HG02840 (cell line): ENCODE measurements around the gene MYH11.
"Not testable (repeated sequence)": the region's sequence is repeated elsewhere in the genome, so short reads cannot be mapped to it uniquely, and the experiment has no call there.

Experiments used
- ATAC-seq: cut with Tn5 transposase; IDR thresholded peaks from one replicate; pipeline ENCODE4 v1.9.1; 2021; ENCODE audit warnings: mild to moderate bottlenecking, moderate library complexity, moderate number of reproducible peaks; ENCODE audit not compliant: unreplicated experiment, low FRiP score

The MYH11 gene

GRCh38 chr16:15811481-15812400 is 45.1 kb downstream of the MYH11 start:
- no peak for ATAC-seq

- ATAC-seq: no peak
Observed at GRCh38 chr16:15810949-15811348, 45.9 kb downstream of the MYH11 start.

DNA sequence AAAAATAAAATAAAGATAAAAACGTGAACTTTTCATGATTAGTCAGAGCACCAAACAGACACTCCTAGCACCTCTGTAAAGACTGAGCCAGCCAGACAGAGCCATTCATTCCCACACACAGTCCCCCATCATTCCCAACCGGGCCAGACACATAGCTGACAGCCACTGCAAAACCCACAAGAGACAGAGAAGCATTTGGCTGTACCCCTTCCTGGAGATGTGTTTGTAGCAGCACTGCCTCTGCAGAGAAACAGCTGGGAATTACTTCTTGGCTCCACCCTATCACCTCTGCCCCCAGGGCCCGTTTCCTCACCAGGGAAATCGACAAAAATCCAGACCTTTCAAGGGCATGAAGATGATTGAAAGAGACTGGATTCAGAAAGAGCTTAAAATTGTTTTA is 46.4 kb downstream of the MYH11 start:
- no peak for ATAC-seq

DNA sequence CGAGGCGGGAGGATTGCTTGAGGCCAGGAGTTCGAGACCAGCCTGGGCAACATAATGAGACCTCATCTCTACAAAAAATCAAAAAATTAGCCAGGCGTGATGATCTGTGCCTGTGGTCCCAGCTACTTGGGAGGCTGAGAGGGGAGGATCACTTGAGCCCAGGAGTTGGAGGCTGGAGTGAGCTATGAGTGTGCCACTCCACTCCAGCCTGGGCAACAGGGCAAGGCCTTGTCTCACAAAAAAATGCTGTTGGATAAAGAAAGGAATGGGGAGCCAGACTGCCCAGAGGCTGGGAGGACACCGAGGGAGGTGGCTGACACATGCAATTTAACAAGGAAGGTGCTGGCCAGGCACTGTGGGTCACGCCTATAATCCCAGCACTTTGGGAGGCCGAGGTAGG is 47.5 kb downstream of the MYH11 start:
- ATAC-seq: not testable (repeated sequence)

GRCh38 chr16:15808071-15808470 is 48.8 kb downstream of the MYH11 start:
- ATAC-seq: no peak

DNA sequence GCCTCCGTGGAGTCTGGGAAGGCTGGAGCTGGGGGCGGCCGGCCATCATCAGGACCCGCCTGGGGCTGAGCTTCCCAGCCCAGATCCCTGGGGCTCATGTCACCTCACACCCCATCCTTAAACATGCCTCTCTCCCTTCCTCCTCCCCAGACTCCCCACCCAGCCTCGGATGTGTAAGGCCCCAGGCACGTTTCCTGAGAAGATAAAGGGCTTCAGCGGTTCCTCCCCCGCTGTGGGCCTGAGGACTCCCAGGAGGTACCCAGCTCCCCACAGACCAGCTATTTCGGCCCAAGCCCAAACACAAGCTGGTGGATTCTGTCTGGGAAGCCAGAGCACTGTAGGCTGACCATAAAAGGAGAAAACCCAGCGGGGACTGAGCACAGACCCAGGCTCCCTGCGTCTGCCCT is 49.2 kb downstream of the MYH11 start:
- ATAC-seq: no peak

DNA sequence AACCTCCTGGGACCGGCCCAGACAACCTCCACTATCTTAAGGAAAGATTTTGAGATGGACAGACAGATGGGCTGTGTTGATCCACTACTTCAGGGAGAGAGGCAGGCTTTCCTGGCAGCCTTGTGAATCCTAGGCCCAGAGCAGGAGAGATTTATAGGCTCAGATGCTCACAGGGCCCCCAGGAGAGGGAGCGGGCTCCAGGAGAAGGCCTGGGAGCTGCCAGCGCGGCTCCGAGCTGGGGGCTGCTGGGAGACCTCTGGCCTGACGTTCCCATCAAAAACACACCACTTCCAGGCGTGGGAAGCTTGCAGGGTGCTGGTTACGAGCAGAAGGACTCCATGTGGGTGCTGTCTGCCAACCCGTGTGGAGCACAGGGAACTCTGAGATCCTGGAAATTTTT is 53.2 kb downstream of the MYH11 start:
- no peak for ATAC-seq

DNA sequence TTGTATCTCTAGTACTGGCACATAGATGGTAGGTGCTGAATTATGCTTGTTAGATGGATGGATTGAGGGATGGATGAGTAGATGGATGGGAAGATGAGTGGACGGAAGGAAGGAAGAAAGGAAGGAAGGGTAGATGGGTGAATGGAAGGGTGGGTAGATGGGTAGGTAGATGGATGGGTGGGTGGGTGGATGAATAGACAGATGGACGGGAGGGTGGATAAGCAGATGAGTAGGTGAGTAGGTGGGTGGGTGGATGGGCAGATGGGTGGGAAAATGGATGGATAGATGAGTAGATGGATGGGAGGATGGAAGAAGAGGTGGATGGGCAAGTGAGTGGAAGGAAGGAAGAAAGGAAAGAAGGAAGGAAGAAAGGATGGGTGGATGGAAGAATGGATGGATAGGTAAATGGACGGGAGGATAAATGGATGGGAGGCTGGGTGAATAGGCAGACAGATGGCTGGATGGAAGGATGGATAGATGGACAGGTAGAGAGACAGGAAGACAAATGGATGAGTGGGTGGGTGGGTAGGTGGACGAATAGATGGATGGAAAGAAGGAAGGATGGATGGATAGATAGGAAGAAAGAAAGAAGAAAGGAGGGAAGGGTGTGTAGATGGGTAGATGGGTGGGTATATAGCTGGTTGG is 56.9 kb downstream of the MYH11 start:
- no peak for ATAC-seq

DNA sequence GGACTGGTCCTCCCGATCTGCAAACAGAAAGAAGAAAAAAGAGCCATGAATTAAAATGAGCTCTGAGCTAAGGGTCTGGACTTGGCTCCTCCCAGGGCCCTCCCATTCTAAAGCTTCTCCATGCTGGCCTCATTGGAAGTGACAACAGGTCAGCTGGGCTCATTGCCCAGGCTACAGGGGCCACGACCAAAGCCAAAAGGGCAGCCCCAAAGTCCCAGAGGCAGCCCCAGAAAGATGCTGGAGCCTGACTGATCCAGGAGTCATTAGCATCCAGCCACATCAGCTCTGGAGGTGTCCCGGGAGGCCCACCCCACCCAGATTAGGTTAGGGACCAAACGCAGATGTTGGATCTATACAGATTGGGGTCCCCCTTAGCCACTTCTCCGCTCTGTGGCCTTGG is 58.2 kb downstream of the MYH11 start:
- ATAC-seq: no peak

DNA sequence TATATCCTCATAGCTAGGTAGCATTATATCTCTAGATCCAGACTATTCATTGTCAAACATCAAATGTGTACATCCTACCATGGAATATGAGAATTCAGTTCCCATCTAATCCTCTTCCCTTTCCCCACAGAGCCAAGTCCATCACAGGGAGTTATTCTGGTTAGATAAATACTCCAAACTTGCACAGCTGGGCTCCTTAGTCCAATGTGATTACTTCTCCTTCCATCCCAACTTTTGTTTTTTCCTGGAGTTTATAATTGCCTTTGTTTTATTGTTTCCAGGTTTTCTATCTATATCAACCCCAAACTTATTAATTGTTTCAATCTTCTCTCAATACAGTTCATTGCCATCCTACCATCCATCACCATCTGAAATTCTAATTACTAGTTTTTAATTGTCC is 59.9 kb downstream of the MYH11 start:
- no peak for ATAC-seq

DNA sequence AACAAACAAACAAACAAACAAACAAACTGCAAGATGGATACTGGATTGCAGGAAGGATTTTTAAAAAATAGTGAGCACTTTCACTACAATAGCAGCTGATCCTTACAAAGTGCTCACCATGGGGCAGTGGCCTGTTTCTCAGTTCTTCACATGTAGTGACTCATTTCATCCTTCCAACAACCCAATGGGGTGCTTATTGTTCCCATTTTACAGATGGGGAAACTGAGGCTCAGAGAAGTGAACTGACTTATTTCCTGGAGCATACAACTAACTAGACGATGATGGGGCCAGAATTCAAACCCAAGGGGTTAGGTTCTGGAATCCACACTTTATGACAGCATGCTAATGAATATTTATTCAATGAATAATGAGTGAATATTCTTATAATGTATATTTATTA is 61.2 kb downstream of the MYH11 start:
- ATAC-seq: no peak

DNA sequence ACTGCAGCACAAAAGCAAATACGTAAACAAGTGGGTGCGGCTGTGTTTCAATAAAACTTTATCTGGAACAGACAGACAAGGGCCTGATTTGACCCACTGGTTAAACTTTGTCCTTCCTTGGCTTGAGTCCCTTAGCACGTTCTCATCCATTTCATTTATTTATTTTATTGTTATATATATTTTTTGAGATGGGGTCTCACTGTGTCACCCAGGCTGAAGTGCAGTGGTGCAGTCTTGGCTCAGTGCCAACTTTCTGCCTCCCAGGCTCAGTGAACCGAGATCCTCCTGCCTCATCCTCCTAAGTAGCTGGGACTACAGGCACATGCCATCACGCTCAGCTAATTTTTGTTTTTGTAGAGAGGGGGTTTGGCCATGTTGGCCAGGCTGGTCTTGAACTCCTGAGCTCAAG is 64.3 kb downstream of the MYH11 start:
- no peak for ATAC-seq

DNA sequence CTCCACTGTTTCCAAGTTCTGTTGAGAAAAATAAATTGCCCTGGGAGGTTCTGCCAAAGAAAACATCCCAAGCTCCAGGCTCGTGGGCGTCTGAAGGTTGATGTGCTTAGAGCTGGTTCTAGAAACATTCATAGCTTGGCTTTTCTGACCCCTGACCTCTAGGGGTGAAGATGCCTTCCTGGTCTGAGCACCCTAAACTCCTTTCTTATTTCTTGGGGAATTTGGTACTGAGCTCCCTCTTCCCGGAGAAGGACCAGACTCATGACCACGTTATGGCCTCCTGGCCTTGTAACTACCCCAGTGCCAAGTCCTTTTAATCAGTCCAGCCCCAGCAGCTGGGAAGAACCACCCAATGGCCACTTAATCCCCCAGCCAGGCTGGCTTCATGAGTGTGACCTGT is 66.4 kb downstream of the MYH11 start:
- ATAC-seq: no peak

GRCh38 chr16:15789816-15790215 is 67.0 kb downstream of the MYH11 start:
- ATAC-seq: not testable (repeated sequence)

DNA sequence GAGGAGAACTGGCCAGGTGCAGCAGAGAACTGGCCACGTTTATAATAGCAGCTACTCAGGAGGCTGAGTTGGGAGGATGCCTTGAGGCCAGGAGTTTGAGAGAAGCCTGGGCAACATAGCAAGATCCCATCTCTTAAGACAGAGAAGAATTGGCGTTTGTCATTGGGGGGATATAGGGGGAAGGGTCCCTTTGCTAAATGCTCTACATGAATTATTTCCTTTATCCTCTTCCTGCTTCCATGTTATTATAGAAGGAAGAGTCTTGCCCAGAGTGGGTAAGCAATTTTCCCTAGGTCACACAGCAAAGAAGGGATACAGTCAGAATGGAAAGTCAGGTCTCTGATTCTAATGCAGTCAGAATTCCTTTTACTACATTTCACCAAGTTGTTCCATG is 68.0 kb downstream of the MYH11 start:
- no peak for ATAC-seq

DNA sequence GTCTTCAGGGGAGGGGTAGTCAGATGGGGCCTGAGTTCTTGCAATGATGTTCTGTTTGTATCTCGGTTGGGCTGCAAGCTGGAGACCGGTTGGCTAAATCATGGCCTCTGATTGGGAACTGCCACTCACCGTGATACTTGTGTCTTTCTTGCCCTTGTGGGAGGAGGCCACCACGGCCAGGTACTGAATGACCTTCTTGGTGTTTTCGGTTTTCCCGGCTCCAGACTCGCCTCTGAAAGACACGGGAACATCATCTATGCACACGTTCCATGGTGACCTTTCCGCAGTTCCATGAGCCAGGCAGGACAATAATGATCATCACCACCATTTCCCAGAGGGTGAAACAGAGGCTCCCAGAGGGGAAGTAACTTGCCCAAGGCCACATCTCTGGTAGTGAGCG is 70.3 kb downstream of the MYH11 start:
- no peak for ATAC-seq

DNA sequence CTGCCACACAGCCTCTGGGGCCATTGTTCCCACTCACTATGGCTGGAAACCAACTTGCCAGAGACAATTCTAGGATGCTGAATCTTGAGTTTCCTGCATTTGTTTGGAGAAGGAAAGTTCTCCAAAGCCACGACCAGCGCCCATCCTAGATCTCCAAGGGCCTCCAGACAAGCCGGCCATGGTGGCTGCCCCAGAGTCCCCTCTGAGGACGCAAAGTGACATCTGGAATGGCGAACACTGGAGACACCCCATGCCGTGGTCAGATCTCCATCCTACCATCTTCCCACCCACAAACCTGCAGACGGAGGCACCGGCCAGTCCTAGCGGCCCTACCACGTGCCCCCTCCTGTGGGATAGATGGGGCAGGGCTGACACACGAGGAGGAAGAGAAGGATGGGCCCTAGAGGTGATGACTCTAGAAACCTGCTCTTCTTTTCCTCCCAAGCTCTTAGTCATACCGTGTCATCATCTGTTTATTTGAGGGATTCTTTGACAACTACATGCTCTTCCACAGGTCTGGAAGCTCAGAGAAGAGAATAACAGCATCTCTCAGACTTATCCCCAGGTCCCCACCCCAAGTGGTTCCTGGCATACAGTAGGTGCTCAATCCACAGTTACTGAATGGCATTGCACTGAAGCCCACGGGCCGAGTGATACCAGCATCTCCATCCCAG is 71.3 kb downstream of the MYH11 start:
- no peak for ATAC-seq

DNA sequence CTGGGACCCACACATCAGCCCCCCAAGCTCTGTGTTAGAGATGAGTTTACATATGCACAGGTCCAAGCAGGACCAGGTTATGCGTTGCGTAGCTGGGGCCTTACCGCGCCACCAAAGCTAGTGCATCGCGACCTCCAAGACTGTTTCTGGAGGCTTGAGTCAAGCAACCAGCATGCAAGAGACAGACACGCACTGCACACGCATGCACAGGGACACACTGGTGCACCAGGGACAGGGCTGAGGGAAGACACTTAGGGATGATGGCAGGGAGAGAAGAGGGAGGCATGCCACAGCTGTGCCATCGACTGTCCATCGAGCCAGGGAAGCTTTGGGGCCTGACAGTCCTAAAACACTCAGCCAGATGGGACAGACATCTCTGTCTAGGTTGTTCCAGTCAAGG is 72.8 kb downstream of the MYH11 start:
- no peak for ATAC-seq

- ATAC-seq: no peak
Observed at GRCh38 chr16:15782573-15783365, 74.1 kb downstream of the MYH11 start.

- no peak for ATAC-seq
Observed at GRCh38 chr16:15781650-15782049, 75.2 kb downstream of the MYH11 start.

DNA sequence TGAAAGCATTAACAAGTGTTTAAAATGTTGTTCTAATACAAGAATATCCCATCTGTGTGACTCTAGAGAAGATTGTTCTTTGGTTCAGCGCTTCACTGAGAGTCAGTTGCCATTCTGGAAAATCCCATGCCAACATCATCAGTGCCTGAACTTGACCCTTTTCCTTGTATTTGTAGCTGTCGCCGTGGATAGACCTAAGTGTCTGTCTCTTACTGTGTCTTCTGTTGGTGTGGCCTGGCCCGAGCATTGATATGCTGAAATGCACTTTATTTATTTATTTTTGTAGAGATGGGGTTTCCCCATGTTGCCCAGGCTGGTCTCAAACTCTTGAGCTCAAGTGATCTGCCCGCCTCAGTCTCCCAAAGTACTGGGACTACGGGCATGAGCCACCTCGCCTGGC is 76.0 kb downstream of the MYH11 start:
- no peak for ATAC-seq
